Measurements from ENCODE around the gene FXYD6. TPM values are rescaled to one million over a fixed set of nuclear protein-coding genes. Genes with fewer than 3 reads are reported as not detected.

The FXYD6 gene
- total RNA-seq, 3 donors from 2014 or later: 16.0 to 25.0 (median 20.3) TPM

DNA sequence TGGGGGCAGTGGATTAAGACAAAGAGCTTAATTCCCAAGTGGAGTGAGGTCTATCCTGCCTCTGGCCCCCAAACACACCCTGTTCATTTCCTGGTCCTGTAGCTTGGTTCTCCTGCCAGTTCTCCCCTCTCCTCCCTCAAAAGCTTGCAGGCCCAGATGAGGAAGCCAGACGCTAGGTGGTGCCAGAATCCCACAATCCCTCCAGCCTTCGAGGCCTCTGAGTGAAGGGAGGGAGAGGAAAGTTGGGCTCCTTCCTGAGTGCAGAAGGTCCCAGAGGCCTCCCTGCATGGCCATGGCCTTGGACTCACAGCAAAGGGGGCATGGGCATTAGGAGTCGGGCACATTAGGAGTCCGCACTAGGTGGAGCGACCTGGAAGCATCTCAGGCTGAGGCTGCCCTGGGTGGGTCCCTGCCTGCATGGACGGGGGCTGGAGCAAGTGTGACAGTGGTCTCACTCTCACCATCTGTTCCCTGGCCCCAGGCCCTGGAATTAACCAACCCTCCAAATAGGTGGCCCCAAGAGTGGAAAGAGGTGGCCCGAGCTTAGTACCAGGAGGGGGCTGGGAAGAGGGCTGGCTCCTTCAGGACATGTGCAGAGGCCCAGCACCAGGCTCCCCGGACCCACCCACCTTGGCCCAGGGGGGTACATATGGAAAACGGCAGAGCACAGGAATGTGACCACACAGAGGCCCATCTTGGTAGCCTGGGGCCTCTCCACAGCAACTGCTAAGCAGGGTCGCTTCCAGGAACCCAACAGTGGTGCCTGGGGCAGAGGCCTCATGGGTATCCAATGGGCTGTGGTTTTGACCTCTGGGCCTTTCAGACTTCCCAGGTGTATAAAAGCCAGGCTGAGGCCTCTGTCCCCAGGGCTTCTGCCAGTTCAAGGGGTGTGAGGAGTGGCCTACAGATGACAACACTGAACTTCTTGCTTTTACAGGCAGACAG lies 57.1 kb downstream of the FXYD6 start:
- Histone ChIP-seq H3K4me1 (no peaks in the 10 kb centered on the region), H3K4me3 (no peak overlapping the region), H3K27ac (no peak overlapping the region), H3K9me3 (no peaks in the 10 kb centered on the region), H3K27me3 (no peaks in the 10 kb centered on the region), H3K36me3 (no peaks in the 10 kb centered on the region)
- no peak for DNase-seq (ENCODE audit: low spot score in 2 of 2)
- TF ChIP-seq POLR2A (IDR thresholded peaks at IDR 0.05): no peak
- TF ChIP-seq, protein P1, sequence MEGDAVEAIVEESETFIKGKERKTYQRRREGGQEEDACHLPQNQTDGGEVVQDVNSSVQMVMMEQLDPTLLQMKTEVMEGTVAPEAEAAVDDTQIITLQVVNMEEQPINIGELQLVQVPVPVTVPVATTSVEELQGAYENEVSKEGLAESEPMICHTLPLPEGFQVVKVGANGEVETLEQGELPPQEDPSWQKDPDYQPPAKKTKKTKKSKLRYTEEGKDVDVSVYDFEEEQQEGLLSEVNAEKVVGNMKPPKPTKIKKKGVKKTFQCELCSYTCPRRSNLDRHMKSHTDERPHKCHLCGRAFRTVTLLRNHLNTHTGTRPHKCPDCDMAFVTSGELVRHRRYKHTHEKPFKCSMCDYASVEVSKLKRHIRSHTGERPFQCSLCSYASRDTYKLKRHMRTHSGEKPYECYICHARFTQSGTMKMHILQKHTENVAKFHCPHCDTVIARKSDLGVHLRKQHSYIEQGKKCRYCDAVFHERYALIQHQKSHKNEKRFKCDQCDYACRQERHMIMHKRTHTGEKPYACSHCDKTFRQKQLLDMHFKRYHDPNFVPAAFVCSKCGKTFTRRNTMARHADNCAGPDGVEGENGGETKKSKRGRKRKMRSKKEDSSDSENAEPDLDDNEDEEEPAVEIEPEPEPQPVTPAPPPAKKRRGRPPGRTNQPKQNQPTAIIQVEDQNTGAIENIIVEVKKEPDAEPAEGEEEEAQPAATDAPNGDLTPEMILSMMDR (IDR thresholded peaks at IDR 0.05): peak in 1 of 3 donors; percentile 22
- intact Hi-C loops (cut with DNase I; ENCODE audit: low total_unique reads): no loop called here

DNA sequence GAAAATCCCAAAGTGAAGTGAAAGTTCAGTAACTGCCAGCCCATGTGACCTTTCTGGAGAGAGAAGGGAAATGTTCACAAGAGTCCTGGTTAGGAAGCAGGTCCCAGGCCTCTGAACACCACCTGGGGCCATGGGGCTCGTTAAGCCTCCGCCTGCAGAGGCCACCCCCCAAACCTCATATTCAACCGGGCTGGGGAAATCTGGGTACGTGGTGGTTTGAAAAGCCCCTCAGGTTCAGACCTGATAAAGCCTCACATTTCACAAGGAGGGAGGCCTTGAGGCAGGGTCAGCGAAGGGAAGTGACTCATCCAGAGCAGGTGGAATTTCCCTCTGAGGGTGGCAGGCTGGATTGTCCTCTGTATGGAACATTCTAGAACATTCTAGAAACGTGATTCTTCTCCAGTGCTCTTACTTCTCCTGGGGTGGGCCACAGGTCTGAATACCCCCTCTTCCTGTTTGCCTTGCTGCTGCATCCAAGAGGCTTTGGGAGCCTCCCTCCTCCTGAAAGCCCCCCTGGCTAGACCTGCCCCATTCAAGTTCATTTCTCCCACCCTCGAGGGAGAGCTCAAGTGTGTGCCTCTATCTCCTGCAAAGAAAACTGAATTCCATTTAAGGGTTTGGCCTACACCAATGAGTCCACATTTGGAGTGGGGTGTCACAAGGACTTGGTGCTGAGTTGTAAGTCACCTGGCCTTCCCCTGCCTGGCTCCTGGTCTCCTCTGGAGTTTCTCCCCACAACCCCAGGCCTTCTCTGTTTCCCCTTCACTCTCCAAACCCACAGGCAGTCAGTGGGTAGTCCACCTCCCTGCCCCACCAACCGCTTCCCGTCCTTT lies 58.2 kb downstream of the FXYD6 start:
- DNase-seq (ENCODE audit: low spot score in 2 of 2): no peak
- TF ChIP-seq, protein P1 (IDR thresholded peaks at IDR 0.05): no peak
- TF ChIP-seq POLR2A (IDR thresholded peaks at IDR 0.05): no peak
- TF ChIP-seq POLR2AphosphoS5 (IDR thresholded peaks at IDR 0.05): no peak
- Histone ChIP-seq H3K9me3 (no peaks in the 10 kb centered on the region), H3K27me3 (no peaks in the 10 kb centered on the region), H3K4me3 (no peak overlapping the region), H3K27ac (no peak overlapping the region), H3K4me1 (no peaks in the 10 kb centered on the region), H3K36me3 (no peaks in the 10 kb centered on the region)
- intact Hi-C loops (cut with DNase I; ENCODE audit: low total_unique reads): no loop called here

DNA sequence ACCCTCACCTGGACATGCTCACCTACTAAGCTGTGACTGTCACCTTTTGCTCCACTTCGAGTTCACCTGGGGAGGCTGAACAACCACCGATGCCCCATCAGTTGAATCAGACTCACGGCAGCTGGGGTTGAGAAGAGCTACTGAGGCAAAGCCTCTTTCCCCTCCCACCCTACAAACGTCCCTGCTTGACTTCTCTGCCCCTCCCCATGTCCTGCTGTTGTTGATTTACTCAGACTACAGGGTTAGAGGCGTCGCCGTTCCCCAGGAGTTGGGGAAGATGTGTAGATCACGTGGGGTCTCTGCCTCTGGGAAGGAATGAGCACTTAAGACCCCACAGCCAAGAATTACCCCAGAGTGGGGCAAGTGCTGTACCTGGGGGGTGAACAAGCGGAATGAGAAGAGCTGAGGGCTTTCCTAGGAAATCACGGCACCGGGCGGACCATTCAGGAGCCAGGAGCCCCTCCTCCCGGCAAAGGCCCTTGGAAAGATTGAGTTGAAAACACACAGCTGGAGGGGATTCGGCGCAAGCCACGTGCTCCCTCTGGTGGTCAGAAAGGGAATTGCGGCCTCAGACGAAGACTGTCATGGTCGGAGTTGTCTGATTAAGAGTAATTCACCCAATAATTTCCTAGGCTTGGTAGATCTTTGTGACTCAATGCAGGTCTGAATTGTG lies 59.0 kb downstream of the FXYD6 start:
- TF ChIP-seq, protein P1 (IDR thresholded peaks at IDR 0.05): peak; percentile 95 to 98 (median 96)
- TF ChIP-seq POLR2AphosphoS5 (IDR thresholded peaks at IDR 0.05): no peak
- H3K4me3 ChIP-seq: peak overlapping the region in 1 of 3 donors; percentile 40
- H3K9me3 ChIP-seq: no peaks in the 10 kb centered on the region
- no peaks in the 10 kb centered on the region for H3K4me1 ChIP-seq
- H3K27ac ChIP-seq: no peak overlapping the region
- intact Hi-C loops (cut with DNase I; ENCODE audit: low total_unique reads): no loop called here
- DNase-seq (ENCODE audit: low spot score in 2 of 2): peak; percentile 66 to 83
- H3K36me3 ChIP-seq: no peaks in the 10 kb centered on the region
- no peaks in the 10 kb centered on the region for H3K27me3 ChIP-seq

DNA sequence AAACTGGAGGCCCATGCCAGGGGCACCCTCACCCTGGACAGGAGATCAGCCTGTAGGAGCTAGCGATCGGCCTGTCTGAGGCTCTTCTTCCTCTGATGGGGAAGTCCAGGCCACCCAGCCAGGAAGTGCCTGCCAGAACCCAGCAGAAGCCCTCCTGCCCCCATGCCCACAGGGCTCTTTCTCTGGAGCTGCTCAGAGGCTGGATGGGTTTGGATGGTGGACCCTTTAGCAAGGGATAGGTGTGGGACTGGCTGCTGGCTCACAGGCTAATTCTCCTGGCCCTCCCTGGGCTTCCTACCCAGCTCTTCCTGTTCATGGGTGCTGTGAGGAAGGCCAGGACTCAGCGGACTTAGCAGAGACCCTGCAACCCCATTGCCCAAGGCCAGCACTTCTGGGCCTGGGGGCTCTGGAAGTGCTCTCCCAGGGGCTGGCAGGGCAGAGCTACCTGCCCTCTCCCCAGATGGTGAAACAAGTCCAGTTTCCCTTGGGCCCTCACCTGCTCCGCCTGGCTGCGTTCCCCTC lies 59.6 kb downstream of the FXYD6 start:
- TF ChIP-seq POLR2AphosphoS5 (IDR thresholded peaks at IDR 0.05) (no peak), POLR2A (IDR thresholded peaks at IDR 0.05) (no peak)
- TF ChIP-seq, protein P1 (IDR thresholded peaks at IDR 0.05): no peak
- intact Hi-C loops (cut with DNase I; ENCODE audit: low total_unique reads): no loop called here
- H3K4me1 ChIP-seq: no peaks in the 10 kb centered on the region
- H3K36me3 ChIP-seq: no peaks in the 10 kb centered on the region
- no peaks in the 10 kb centered on the region for H3K27me3 ChIP-seq
- no peaks in the 10 kb centered on the region for H3K9me3 ChIP-seq
- no peak overlapping the region for H3K27ac ChIP-seq
- no peak for DNase-seq (ENCODE audit: low spot score in 2 of 2)
- H3K4me3 ChIP-seq: no peak overlapping the region

Data from breast epithelium (tissue), 4 donors.